IMR-90 (cell line): ENCODE results near the gene YLPM1. TPM values are rescaled to one million over a fixed set of nuclear protein-coding genes. Genes with fewer than 3 reads are reported as not detected.

Experiments
- ATAC-seq: fragments of 200-7000 bp; cut with Tn5 transposase; 2 replicates; pipeline ENCODE4 v1.9.1; 2020; ENCODE audit warnings: low read depth, mild to moderate bottlenecking, moderate library complexity
- BruUV-seq: library from RNA; stranded (reverse); fragments of 400-500 nt; replicated peaks from 2 replicates; lab custom pipeline; 2021; lab: Mats Ljungman, UMichigan
- CTCF ChIA-PET: fragments of 300-600 bp; formaldehyde crosslinking; extraction: SDS; loops from one replicate; lab custom pipeline; 2021; ENCODE audit warnings: antibody characterized with exemption; lab: Yijun Ruan, JAX
- POLR2A ChIA-PET: fragments of 300-600 bp; sonication (Branson Sonifier 250); formaldehyde crosslinking; loops from one replicate; lab custom pipeline; 2022; ENCODE audit warnings: antibody characterized with exemption; ENCODE audit not compliant: unreplicated experiment; lab: Charles Lee
- DNase-seq: peaks from one replicate; pipeline ENCODE4 v3.0.0; 2013
- H2AFZ ChIP-seq: replicated peaks from 2 replicates; pipeline ENCODE3; 2013; ENCODE audit warnings: low read length, mild to moderate bottlenecking; ENCODE audit not compliant: poor library complexity
- H2AK5ac ChIP-seq: 2 replicates; pipeline ENCODE4 v1.6.1; 2013; ENCODE audit warnings: low read depth, low read length, inconsistent platforms
- H2AK9ac ChIP-seq: replicated peaks from 2 replicates; pipeline ENCODE3; 2013; ENCODE audit warnings: mild to moderate bottlenecking, low read depth, low read length, moderate library complexity; ENCODE audit not compliant: poor library complexity
- H2BK120ac ChIP-seq: 2 replicates; pipeline ENCODE4 v1.6.1; 2013; ENCODE audit warnings: low read depth, low read length, inconsistent platforms
- H2BK15ac ChIP-seq: 3 replicates; pipeline ENCODE4 v1.6.1; 2013; ENCODE audit warnings: low read depth, low read length, inconsistent platforms
- H2BK20ac ChIP-seq: 2 replicates; pipeline ENCODE4 v1.6.1; 2013; ENCODE audit warnings: low read depth, mild to moderate bottlenecking, inconsistent platforms, low read length, moderate library complexity
- H2BK5ac ChIP-seq: 2 replicates; pipeline ENCODE4 v1.6.1; 2013; ENCODE audit warnings: mild to moderate bottlenecking, low read depth, low read length, inconsistent platforms; ENCODE audit not compliant: poor library complexity, severe bottlenecking
- H3K14ac ChIP-seq: replicated peaks from 2 replicates; pipeline ENCODE4 v1.6.1; 2013; ENCODE audit warnings: low read depth, low read length, inconsistent platforms
- H3K18ac ChIP-seq: 2 replicates; pipeline ENCODE4 v1.6.1; 2013; ENCODE audit warnings: low read depth, low read length, control low read depth
- H3K23ac ChIP-seq: 2 replicates; pipeline ENCODE4 v1.6.1; 2013; ENCODE audit warnings: low read depth, low read length, inconsistent platforms
- H3K27ac ChIP-seq: 2 replicates; pipeline ENCODE4 v1.5.1; 2013; ENCODE audit warnings: mild to moderate bottlenecking, control low read depth, low read length; ENCODE audit not compliant: insufficient read depth
- H3K27me3 ChIP-seq: 2 replicates; pipeline ENCODE4 v1.6.1; 2013; ENCODE audit warnings: low read length; ENCODE audit not compliant: control insufficient read depth, insufficient read depth
- H3K36me3 ChIP-seq: 2 replicates; pipeline ENCODE4 v1.6.1; 2013; ENCODE audit warnings: low read length, mixed read lengths; ENCODE audit not compliant: control insufficient read depth, insufficient read depth
- H3K4ac ChIP-seq: 2 replicates; pipeline ENCODE4 v1.6.1; 2013; ENCODE audit warnings: low read depth, low read length, inconsistent platforms
- H3K4me1 ChIP-seq: 2 replicates; pipeline ENCODE4 v1.6.1; 2013; ENCODE audit warnings: low read length, mixed read lengths; ENCODE audit not compliant: control insufficient read depth, insufficient read depth
- H3K4me2 ChIP-seq: 2 replicates; pipeline ENCODE4 v1.6.1; 2013; ENCODE audit warnings: low read depth, mild to moderate bottlenecking, control low read depth, low read length, moderate library complexity
- H3K4me3 ChIP-seq: 2 replicates; pipeline ENCODE4 v1.5.1; 2013; ENCODE audit warnings: low read depth, mild to moderate bottlenecking, control low read depth, low read length, moderate library complexity; ENCODE audit not compliant: insufficient read depth
- H3K56ac ChIP-seq: 2 replicates; pipeline ENCODE4 v1.6.1; 2013; ENCODE audit warnings: low read length, inconsistent platforms; ENCODE audit not compliant: insufficient read depth; ENCODE audit errors: extremely low read depth
- H3K79me1 ChIP-seq, 2 experiments: 2 replicates each; pipeline ENCODE4 v1.6.1; 2013; ENCODE audit warnings: low read length in 2 of 2, inconsistent platforms in 1 of 2, low read depth in 1 of 2
- H3K9ac ChIP-seq: 2 replicates; pipeline ENCODE4 v1.6.1; 2013; ENCODE audit warnings: low read depth, low read length, control low read depth
- H3K9me1 ChIP-seq: 2 replicates; pipeline ENCODE4 v1.6.1; 2013; ENCODE audit warnings: low read length, inconsistent platforms; ENCODE audit not compliant: insufficient read depth
- H3K9me3 ChIP-seq: 2 replicates; pipeline ENCODE4 v1.6.1; 2013; ENCODE audit warnings: low read length; ENCODE audit not compliant: control insufficient read depth, insufficient read depth
- H4K20me1 ChIP-seq: 2 replicates; pipeline ENCODE4 v1.6.1; 2013; ENCODE audit warnings: low read length, inconsistent platforms; ENCODE audit not compliant: insufficient read depth
- H4K5ac ChIP-seq: 2 replicates; pipeline ENCODE4 v1.6.1; 2013; ENCODE audit warnings: mild to moderate bottlenecking, low read depth, low read length, control low read depth
- H4K8ac ChIP-seq, 2 experiments: 2 replicates each; pipeline ENCODE4 v1.6.1; 2013; ENCODE audit warnings: low read depth in 2 of 2, low read length in 2 of 2, control low read depth in 1 of 2, inconsistent platforms in 1 of 2
- H4K91ac ChIP-seq: 2 replicates; pipeline ENCODE4 v1.6.1; 2013; ENCODE audit warnings: low read depth, low read length, inconsistent platforms; ENCODE audit not compliant: insufficient read depth
- BHLHE40 ChIP-seq: fragments of 150-350 bp; IDR thresholded peaks from 2 replicates; pipeline ENCODE4 v1.6.1; 2016; ENCODE audit warnings: mild to moderate bottlenecking, low read depth, low read length
- CHD1 ChIP-seq: IDR thresholded peaks from 2 replicates; pipeline ENCODE4 v1.6.1; 2012; ENCODE audit warnings: low read depth, low read length, improper control_type of control experiment
- CTCF ChIP-seq: conservative IDR thresholded peaks from 2 replicates; pipeline ENCODE4 v1.5.1; 2012; ENCODE audit warnings: mild to moderate bottlenecking, low read depth, low read length, improper control_type of control experiment
- ELK1 ChIP-seq: fragments of 150-350 bp; IDR thresholded peaks from 2 replicates; pipeline ENCODE4 v1.6.1; 2016; ENCODE audit warnings: low read depth, mild to moderate bottlenecking, low read length, moderate library complexity, borderline replicate concordance
- FOS ChIP-seq: fragments of 150-350 bp; IDR thresholded peaks from 2 replicates; pipeline ENCODE4 v1.6.1; 2016; ENCODE audit warnings: low read depth, low read length
- MAFK ChIP-seq: IDR thresholded peaks from 2 replicates; pipeline ENCODE4 v1.6.1; 2012; ENCODE audit warnings: low read depth, low read length, improper control_type of control experiment
- MAZ ChIP-seq: IDR thresholded peaks from 2 replicates; pipeline ENCODE4 v1.6.1; 2012; ENCODE audit warnings: low read depth, mild to moderate bottlenecking, low read length, improper control_type of control experiment, moderate library complexity, borderline replicate concordance
- MXI1 ChIP-seq: IDR thresholded peaks from 2 replicates; pipeline ENCODE4 v1.6.1; 2012; ENCODE audit warnings: low read depth, mild to moderate bottlenecking, low read length, moderate library complexity, borderline replicate concordance
- NFE2L2 ChIP-seq: fragments of 150-350 bp; IDR thresholded peaks from 2 replicates; pipeline ENCODE4 v1.6.1; 2016; ENCODE audit warnings: low read depth, mild to moderate bottlenecking, low read length
- POLR2A ChIP-seq: IDR thresholded peaks from 2 replicates; pipeline ENCODE4 v1.6.1; 2012; ENCODE audit warnings: mild to moderate bottlenecking, low read depth, low read length
- RAD21 ChIP-seq: IDR thresholded peaks from 2 replicates; pipeline ENCODE4 v1.6.1; 2012; ENCODE audit warnings: low read length, improper control_type of control experiment
- RFX5 ChIP-seq: IDR thresholded peaks from 2 replicates; pipeline ENCODE4 v1.8.0; 2012; ENCODE audit warnings: low read depth, mild to moderate bottlenecking, low read length, moderate library complexity
- SMC3 ChIP-seq: fragments of 150-350 bp; IDR thresholded peaks from 2 replicates; pipeline ENCODE4 v1.6.1; 2016; ENCODE audit warnings: low read depth, mild to moderate bottlenecking, antibody characterized with exemption, low read length, moderate library complexity
- USF2 ChIP-seq: fragments of 150-350 bp; IDR thresholded peaks from 2 replicates; pipeline ENCODE4 v1.6.1; 2017; ENCODE audit warnings: mild to moderate bottlenecking, antibody characterized with exemption, low read length, low read depth
- WGBS, 2 experiments: methylation state at CpG; one replicate each; pipeline versions ENCODE4 v1.1.5 to v1.1.7; 2013; ENCODE audit warnings: missing lambda C conversion rate in 2 of 2; ENCODE audit not compliant: insufficient read length in 1 of 2; ENCODE audit errors: extremely low coverage in 2 of 2; 5-methylcytosine and 5-hydroxymethylcytosine counted together
- dilution Hi-C: fragments of 300-500 bp; cut with HindIII; formaldehyde crosslinking; loops from one replicate; pipeline ENCODE4 v1.14.3; 2018; ENCODE audit warnings: low sequenced_read_pairs; ENCODE audit not compliant: unreplicated experiment
- in situ Hi-C: fragments of 300-500 bp; cut with MboI; formaldehyde crosslinking; loops from 3 replicates; pipeline ENCODE4 v1.14.3; 2019; ENCODE audit warnings: low sequenced_read_pairs, inconsistent platforms, mixed read lengths
- intact Hi-C: fragments of 100-400 bp; cut with micrococcal nuclease; formaldehyde crosslinking; loops from 2 replicates; pipeline ENCODE4 v1.10.0; 2022
- polyA plus RNA-seq, 3 experiments: library from polyadenylated mRNA; depleted of rRNA; stranded (reverse); fragments of >200 nt; gene quantifications; 2 replicates each; pipeline ENCODE4 v1.2.3, GENCODE V29; 2012; ENCODE audit warnings: low replicate concordance in 1 of 3
- total RNA-seq: library from RNA; depleted of rRNA; stranded (reverse); fragments of >200 nt; gene quantifications from 2 replicates; pipeline ENCODE4 v1.2.3, GENCODE V29; 2012

The YLPM1 gene
- total and polyA plus RNA-seq, 2 of the 4 experiments (the other 2 are of a cell fraction) = 8.2 to 19.7 TPM

GRCh38 chr14:74881431-74882102 is 118.5 kb downstream of the YLPM1 start, which contains the start of gene DLST:
DLST (plus strand) TSS chr14:74881916; CDS start chr14:74881954, 38 bp downstream.
- no TSS peak for BruUV-seq
- Histone ChIP-seq H2BK20ac (no peak within 1 kb of the TSS), H3K4ac (peak within 1 kb of the TSS; percentile 87), H2AFZ (peak within 1 kb of the TSS; percentile 99), H3K23ac (peak within 1 kb of the TSS; percentile 98), H3K27me3 (no peaks in the 10 kb centered on the region), H3K4me2 (peak within 1 kb of the TSS; percentile 99), H2BK5ac (peak within 1 kb of the TSS; percentile 87), H2BK120ac (peak within 1 kb of the TSS; percentile 84), H4K5ac (peak within 1 kb of the TSS; percentile 97), H3K27ac (peak within 1 kb of the TSS; percentile 89), H3K36me3 (no peaks in the 10 kb centered on the region; the same call in 1 of the 2 replicates), H3K14ac (peak within 1 kb of the TSS; percentile 99), H3K79me1 (peaks cover 4 to 49% of the 10 kb centered on the region in 2 experiments; a peak in 3 of 4 replicates), H3K4me3 (peak within 1 kb of the TSS; percentile 94), H4K8ac (peak within 1 kb of the TSS; percentile 93 to 99), H4K91ac (peak within 1 kb of the TSS; percentile 94), H3K9me1 (peaks cover 20% of the 10 kb centered on the region), H3K9ac (peak within 1 kb of the TSS; percentile 79), H2AK5ac (peak within 1 kb of the TSS; percentile 78), H2AK9ac (peak within 1 kb of the TSS; percentile 95), H2BK15ac (peak within 1 kb of the TSS; percentile 31; the same call in 2 of the 3 replicates), H3K18ac (peak within 1 kb of the TSS; percentile 85), H4K20me1 (peaks cover 45% of the 10 kb centered on the region), H3K9me3 (no peaks in the 10 kb centered on the region), H3K4me1 (peaks cover 21% of the 10 kb centered on the region), H3K56ac (peak within 1 kb of the TSS; percentile 69)
- DNase-seq (peak; percentile 84), ATAC-seq (peak; percentile 87)
- in situ Hi-C loops = no loop called here
- ChIA-PET POLR2A (interaction anchor here (0.6 kb wide), 1 partner anchor 10 kb away, joined by 3 read pairs; no protein-coding TSS in a partner anchor), CTCF (interaction anchor here (0.9 to 2.6 kb wide), 2 partner anchors 10 to 21 kb away, joined by 8 to 10 read pairs; no protein-coding TSS in a partner anchor)
- dilution Hi-C loops = no loop called here
- 1% methylated on average over 25 of the region's 53 CpGs; no CpG with 5 or more reads in 1 of the 2 experiments for WGBS, 2 experiments
- intact Hi-C loops = loop anchor here (10.0 kb wide), 1 partner anchor 277 kb away; no protein-coding TSS in a partner anchor
- TF ChIP-seq POLR2A (peak; percentile 93), SMC3 (no peak), RFX5 (no peak), ELK1 (0 out of 2 replicates have a peak, but pooled peaks have one; percentile 19), CHD1 (peak; percentile 99; the same call in 1 of the 2 replicates), FOS (no peak), CTCF (no peak), NFE2L2 (no peak), RAD21 (no peak), USF2 (peak; percentile 10; the same call in 1 of the 2 replicates), MXI1 (no peak), BHLHE40 (peak; percentile 100), MAFK (no peak), MAZ (peak; percentile 46; the same call in 1 of the 2 replicates)
